GM12892 (cell line): ENCODE results near the gene CAMTA2.

Experiments used
- DNase-seq: peaks from one replicate; pipeline ENCODE4 v3.0.0; 2011; ENCODE audit not compliant: insufficient read length
- FAIRE-seq: peaks from 2 replicates; lab custom pipeline; 2011; peaks lifted over from hg19 to GRCh38; lab: Jason Lieb, UNC
- POLR2A ChIP-seq: IDR thresholded peaks from 2 replicates; pipeline ENCODE4 v1.6.1; 2011; ENCODE audit warnings: low read depth, low read length, control low read depth
- POLR2AphosphoS5 ChIP-seq: IDR thresholded peaks from 2 replicates; pipeline ENCODE4 v1.6.1; 2011; ENCODE audit warnings: low read depth, low read length, control low read depth
- TAF1 ChIP-seq: IDR thresholded peaks from 2 replicates; pipeline ENCODE4 v1.6.1; 2011; ENCODE audit warnings: low read depth, mild to moderate bottlenecking, control low read depth, low read length, borderline replicate concordance

The CAMTA2 gene

DNA sequence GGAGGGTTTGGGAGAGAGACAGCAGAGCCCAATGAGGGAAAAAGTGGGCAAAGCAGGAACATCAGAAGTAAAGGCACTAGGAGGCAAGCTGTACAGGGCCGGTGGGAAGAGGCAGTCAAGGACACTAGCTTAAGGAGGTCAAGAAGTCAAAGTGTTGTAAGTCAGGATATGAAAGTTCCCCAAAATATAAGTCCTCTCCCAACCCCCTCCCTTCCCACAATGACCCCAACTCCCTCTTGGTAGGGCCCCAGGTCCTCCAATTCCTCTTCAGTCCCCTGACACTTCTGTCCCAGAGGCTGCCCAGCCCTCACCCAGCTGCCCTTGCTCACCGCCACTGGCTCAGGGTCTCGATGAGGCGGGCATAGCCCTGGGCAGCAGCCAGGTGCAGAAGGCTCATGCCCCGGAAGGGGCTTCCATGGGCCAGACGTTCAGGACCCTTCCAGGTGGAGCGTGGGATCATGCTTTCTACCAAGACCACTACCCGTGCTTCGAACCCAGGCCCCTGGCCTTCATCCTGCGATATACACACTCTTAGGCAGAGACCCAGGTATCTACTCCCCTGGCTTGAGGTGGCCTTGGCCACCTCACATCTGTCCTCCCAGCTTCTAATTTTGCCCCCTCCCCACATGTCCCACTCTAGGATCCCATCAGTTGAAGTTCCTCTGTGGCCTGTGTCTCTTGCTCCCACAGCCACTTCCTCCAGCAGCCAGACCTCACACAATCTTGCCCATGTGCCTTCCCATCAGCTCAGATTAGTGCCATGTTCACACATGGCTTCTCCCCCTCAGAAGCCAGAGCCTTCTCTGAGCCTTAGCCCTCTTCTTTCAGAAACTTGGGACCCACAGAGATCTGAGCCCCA is 14.0 kb downstream of the CAMTA2 start:
- DNase-seq: no peak
- FAIRE-seq: no peak
- TF ChIP-seq POLR2A (no peak), TAF1 (no peak), POLR2AphosphoS5 (no peak)

GRCh38 chr17:4972752-4973151 is 14.7 kb downstream of the CAMTA2 start:
- TF ChIP-seq TAF1 (no peak), POLR2AphosphoS5 (no peak), POLR2A (no peak)
- DNase-seq (no peak), FAIRE-seq (no peak)

DNA sequence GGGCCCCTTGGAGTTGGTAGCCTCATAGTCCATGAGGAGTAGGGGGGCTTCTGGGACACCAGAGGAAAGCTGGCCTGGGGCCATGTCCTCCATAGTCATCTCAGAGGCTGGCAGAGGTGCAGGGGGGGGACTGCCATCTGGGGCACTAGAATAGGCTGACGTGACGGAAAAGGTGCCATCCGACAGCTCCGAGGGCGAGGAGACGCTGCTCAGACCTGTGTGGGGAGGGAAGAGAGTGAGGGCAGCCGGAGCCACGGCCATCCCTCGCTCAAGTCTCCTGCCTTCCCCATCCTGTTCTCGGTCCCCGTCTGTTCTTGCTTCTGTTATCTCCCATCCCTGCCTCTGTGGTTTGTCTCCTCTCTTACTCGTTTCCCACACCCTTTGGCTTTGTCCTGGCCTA is 15.2 kb downstream of the CAMTA2 start:
- TF ChIP-seq POLR2AphosphoS5 (no peak), TAF1 (no peak), POLR2A (no peak)
- FAIRE-seq: no peak
- no peak for DNase-seq

DNA sequence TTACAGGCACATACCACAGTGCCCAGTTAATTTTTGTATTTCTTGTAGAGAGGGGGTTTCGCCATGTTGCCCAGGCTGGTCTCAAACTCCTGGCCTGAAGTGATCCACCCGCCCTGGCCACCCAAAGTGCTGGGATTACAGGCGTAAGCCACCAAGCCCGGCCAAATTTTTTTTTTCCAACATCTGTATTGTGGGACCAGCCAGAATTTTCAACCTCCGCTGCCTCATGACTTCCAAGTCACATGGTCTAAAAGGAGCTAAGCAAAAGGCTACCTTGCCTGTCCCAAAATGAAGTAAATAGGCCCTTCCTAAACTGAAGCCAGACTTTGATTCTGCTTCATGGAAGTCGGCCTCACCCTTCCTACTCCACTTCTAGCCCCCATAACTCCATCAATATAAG is 15.6 kb downstream of the CAMTA2 start:
- FAIRE-seq (no peak), DNase-seq (no peak)
- no peak for TF ChIP-seq TAF1
- no peak for TF ChIP-seq POLR2AphosphoS5
- TF ChIP-seq POLR2A: no peak

DNA sequence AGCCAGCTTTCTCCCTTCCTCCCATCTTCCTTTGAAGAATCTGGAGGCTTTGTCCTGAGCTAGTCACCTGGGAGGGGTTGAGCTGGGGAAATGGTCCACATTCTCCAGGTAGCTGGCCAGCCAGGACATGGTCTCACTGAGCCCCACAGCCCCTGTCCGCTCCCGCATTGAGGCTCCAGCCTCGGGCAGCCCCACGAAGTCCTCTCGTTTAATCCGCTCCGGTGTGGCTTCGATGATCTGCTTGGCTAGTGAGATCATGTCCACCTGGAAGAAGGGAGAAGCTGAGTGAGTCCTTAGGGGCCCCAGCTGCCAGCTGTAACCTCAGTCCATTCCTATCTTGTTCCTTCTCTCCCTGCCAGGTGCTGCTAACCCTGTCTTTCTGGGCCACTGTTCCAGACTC is 17.2 kb downstream of the CAMTA2 start:
- DNase-seq: no peak
- FAIRE-seq: no peak
- no peak for TF ChIP-seq TAF1
- TF ChIP-seq POLR2AphosphoS5: no peak
- TF ChIP-seq POLR2A: no peak

GRCh38 chr17:4969551-4970173 is 17.8 kb downstream of the CAMTA2 start:
- TF ChIP-seq TAF1 (no peak), POLR2AphosphoS5 (no peak), POLR2A (no peak)
- no peak for FAIRE-seq
- no peak for DNase-seq

DNA sequence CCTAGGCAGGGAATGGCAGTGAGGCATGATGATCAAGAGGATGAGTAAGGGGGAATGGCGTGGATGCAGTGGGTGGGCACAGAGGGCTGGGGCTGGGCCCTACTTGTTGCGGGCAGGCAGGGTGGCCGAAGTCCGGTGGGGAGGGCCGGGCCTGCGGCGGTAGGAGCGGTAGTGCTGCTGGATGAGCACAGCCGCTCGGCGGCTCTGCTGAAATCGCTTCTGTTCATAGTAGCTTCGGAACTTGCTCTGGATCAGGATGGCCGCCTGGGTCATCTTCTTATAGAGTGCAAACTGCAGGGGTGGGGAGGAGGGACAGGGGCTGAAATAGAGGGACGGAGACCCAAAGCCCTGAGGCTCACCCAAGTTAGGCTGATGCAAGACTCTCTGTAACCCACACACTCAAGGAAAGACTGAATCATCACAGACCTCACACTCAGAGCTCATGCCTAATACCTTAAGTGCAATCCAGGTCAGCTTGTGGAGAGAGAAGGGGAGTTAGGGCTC is 18.4 kb downstream of the CAMTA2 start:
- TF ChIP-seq POLR2A: no peak
- no peak for TF ChIP-seq TAF1
- TF ChIP-seq POLR2AphosphoS5: no peak
- DNase-seq: no peak
- FAIRE-seq: no peak

DNA sequence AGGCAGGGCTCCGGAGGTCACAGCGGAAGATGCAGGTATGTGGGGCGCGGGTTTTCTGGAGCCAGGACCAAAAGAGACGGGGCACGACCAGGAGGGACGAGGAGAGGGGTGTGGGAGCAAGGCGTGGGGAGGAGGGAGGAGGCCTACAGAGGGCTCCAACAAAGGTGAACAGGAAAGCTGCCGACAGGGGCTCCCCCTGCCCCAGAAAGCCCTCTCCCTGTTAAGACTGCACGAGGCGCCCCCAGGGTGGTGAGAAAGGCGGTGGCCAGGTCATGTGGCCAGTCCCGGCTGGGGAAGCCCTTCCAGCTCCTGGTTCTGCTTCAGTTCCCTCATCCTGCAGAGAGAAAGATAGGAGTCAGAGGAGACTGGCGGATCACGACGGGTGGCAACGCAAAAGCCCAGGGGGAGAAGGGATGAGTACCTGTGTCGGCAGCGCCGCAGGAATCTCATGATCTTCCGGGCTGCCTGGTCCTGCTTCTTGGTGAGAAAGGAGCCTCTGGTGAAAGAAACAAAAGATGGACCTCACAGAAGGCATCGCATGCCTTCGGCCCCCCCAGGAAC is 18.9 kb downstream of the CAMTA2 start:
- FAIRE-seq: no peak
- DNase-seq: no peak
- TF ChIP-seq POLR2AphosphoS5: no peak
- TF ChIP-seq TAF1: no peak
- no peak for TF ChIP-seq POLR2A

DNA sequence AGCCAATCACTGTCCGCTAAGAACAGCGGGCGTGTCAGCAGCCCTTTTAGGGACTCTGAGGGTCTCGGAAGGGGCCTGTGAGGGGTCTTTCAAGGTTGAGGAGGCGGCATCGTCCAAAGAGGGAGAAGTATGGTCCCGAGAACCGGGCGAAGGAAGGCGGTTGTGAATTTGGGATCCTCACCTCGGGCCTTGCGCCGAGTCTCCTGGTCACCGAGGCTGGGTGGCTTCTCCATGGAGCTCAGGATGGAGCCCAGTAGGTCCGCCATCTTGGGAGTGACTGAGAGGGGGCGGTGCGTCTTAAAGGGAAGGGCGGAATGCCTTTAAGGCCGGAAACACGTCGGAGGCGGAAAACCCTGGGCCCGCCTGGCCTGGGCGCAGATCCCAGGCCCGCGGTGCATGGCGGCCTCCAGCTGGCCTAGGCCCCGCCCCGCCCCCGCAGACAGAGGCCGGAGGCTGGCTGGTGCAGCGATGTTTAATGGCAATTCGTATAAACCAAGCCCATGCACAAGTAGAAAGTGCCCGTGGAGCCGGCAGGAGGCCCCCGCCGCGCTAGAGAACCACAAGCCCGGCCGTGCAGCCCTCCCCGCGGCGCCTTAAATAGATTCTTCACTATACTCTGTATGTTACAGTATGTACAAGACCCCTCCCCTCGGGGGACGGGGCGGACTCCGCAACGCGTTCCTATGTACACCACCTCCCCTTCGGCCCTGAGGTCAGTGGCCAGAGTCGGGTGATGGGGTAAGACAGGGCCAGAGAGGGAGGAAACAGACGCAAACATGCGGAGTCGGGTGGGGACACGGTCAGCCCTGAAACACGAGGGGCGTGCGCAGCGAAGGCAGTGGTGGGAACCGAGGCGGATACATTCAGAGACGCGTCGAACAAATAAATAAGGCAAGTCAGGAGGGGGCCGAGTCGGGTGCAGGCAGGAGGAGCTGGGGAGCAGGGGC is 19.7 kb downstream of the CAMTA2 start, which contains the start of gene SPAG7:
SPAG7 (minus strand) TSS at position 279 of the 947 bp plus-strand sequence; CDS start at position 266, 13 bp downstream.
- DNase-seq: peak; percentile 97
- peak; percentile 99 for FAIRE-seq
- TF ChIP-seq TAF1 (peak; percentile 92), POLR2A (peak; percentile 82), POLR2AphosphoS5 (no peak)

DNA sequence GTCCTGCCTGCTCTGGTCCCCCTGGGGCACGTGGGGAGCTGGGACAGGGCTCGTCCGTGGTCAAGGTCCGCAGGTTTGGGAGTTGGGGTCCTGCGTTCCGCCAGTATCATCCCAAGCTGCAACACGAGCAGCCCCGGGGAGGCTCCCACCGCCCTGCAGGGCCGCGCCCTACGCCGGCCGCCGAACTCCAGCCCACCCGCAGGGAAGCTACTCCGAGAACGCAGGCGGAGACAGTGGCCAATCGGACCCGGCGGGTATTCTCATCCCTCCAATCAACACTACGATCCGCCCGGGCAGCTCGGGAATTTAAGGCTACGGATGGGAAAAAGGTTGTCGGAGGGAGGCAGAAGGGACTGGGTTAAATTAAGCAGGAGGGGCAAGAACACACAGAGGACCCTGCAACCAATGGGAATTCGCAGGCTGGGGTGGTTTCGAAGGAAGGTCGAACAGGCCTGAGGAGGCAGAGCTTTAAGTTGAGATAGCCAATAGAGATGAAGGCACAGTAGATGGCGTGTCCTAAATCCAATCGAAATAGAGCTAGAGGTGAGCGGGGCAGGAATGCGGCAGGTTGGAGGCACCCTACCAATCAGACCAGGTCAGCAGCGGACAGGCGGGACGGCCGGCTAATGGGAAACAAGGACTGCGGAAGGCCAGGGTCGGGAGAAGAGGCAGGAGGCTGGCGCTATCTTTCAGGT is 20.5 kb downstream of the CAMTA2 start:
- TF ChIP-seq TAF1 (no peak), POLR2AphosphoS5 (no peak; the same call in 1 of the 2 replicates), POLR2A (no peak)
- no peak for FAIRE-seq
- peak; percentile 97 for DNase-seq
